Natural killer cell (primary cell): Measurements from ENCODE around the gene MED19. TPM values are rescaled to one million over a fixed set of nuclear protein-coding genes. Genes with fewer than 3 reads are reported as not detected.
A peak's percentile ranks its signal among the peaks of the same experiment; 100 is the strongest.

ENCODE experiments used
- ATAC-seq, 3 donors: fragments of 150-1000 bp in 2 of 3; fragments of 200-7000 bp in 1 of 3; cut with Tn5 transposase; 1 replicate in 1 of 3; 2 replicates in 2 of 3; pipeline ENCODE4 v1.10.0; 2021; ENCODE audit warnings: mild to moderate bottlenecking in 2 of 3, moderate library complexity in 2 of 3
- DNase-seq, 2 donors: peaks; one replicate each; pipeline versions ENCODE4 v3.0.0 to v3.0.0-alpha.2; 2013 to 2021; ENCODE audit warnings: mixed read lengths in 1 of 2
- H3K27ac ChIP-seq: one replicate; pipeline ENCODE4 v1.5.1; 2013; ENCODE audit warnings: mild to moderate bottlenecking, low read length
- H3K27me3 ChIP-seq: one replicate; pipeline ENCODE4 v1.6.1; 2013; ENCODE audit warnings: low read length; ENCODE audit not compliant: control insufficient read depth, insufficient read depth
- H3K36me3 ChIP-seq: one replicate; pipeline ENCODE4 v1.6.1; 2013; ENCODE audit warnings: low read length; ENCODE audit not compliant: control insufficient read depth, insufficient read depth
- H3K4me1 ChIP-seq: one replicate; pipeline ENCODE4 v1.6.1; 2013; ENCODE audit warnings: low read length; ENCODE audit not compliant: control insufficient read depth, insufficient read depth
- H3K4me3 ChIP-seq: one replicate; pipeline ENCODE4 v1.5.1; 2013; ENCODE audit warnings: low read length
- H3K9me3 ChIP-seq: one replicate; pipeline ENCODE4 v1.6.1; 2013; ENCODE audit warnings: low read length; ENCODE audit not compliant: control insufficient read depth, insufficient read depth
- H3K27ac Mint-ChIP-seq, 2 donors: one replicate each; pipeline ENCODE4 v1.8.0; 2022; ENCODE audit warnings: mild to moderate bottlenecking in 2 of 2, mixed read lengths in 2 of 2, moderate library complexity in 1 of 2
- H3K27me3 Mint-ChIP-seq, 2 donors: one replicate each; pipeline ENCODE4 v1.8.0; 2022; ENCODE audit warnings: low read depth in 2 of 2, mixed read lengths in 2 of 2
- H3K36me3 Mint-ChIP-seq: one replicate; pipeline ENCODE4 v1.8.0; 2022; ENCODE audit warnings: mixed read lengths
- H3K4me1 Mint-ChIP-seq, 2 donors: one replicate each; pipeline ENCODE4 v1.8.0; 2022; ENCODE audit warnings: mixed read lengths in 2 of 2
- H3K4me3 Mint-ChIP-seq: one replicate; pipeline ENCODE4 v1.8.0; 2022; ENCODE audit warnings: mild to moderate bottlenecking, moderate library complexity, mixed read lengths
- H3K9me3 Mint-ChIP-seq, 2 donors: one replicate each; pipeline ENCODE4 v1.8.0; 2022; ENCODE audit warnings: mixed read lengths in 2 of 2
- WGBS: methylation state at CpG from one replicate; pipeline ENCODE4 v1.1.7; 2013; ENCODE audit warnings: missing lambda C conversion rate; ENCODE audit not compliant: insufficient coverage; 5-methylcytosine and 5-hydroxymethylcytosine counted together
- intact Hi-C: fragments of 100-400 bp; cut with micrococcal nuclease; formaldehyde crosslinking; loops from one replicate; pipeline ENCODE4 v1.14.2; 2022
- total RNA-seq, 4 donors: library from RNA; stranded (reverse); fragments of 120-200 nt in 1 of 4; gene quantifications; one replicate each; pipeline versions ENCODE4 v1.2.3 to v1.2.4, GENCODE V29; 2013 to 2022
- TF ChIP-seq, protein P1 (sequence below): fragments of 200-600 bp; IDR thresholded peaks from one replicate; pipeline ENCODE4 v1.8.0; 2022; ENCODE audit warnings: antibody characterized with exemption

The MED19 gene, protein sequence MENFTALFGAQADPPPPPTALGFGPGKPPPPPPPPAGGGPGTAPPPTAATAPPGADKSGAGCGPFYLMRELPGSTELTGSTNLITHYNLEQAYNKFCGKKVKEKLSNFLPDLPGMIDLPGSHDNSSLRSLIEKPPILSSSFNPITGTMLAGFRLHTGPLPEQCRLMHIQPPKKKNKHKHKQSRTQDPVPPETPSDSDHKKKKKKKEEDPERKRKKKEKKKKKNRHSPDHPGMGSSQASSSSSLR
- total RNA-seq, result 10 to 100 TPM; 11.0 to 15.1 (median 13.3) TPM
- 14.6 TPM for total RNA-seq (2013)

DNA sequence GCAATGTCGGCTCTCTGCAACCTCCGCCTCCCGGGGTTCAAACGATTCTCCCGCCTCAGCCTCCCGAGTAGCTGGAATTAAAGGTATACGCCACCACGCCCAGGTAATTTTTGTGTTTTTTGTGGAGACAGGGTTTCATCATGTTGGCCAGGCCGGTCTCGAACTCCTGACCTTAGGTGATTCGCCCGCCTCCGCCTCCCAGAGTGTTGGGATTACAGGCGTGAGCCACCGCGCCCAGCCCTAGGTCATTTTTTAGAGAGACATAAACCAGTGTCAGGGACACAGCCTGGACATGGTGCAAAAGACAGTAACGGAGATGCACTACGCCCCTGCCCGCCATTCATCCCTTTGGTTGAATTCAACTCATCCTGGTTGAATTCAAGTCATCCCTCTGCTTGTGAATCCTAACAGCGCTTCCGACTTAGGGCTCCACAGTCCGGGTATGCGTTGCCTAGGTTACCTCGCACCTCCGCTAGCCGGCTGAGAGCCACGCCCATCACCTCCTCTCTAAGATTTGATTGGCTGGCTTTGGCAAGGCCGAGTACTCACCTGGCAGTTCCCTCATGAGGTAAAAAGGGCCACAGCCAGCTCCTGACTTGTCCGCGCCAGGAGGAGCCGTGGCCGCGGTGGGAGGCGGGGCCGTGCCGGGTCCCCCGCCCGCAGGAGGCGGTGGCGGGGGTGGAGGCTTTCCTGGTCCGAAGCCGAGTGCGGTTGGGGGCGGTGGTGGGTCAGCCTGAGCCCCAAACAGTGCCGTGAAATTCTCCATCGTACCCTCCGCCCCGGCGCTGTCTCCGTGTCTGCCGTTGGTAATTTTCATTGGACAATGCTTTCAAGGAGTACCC lies at the start of gene MED19:
Gene MED19, minus strand, starts transcription at position 802 of the 842 bp plus-strand sequence. Its CDS starts 36 bp downstream, at position 766.
- no peaks in the 10 kb centered on the region for H3K9me3 Mint-ChIP-seq
- TF ChIP-seq, protein P1, sequence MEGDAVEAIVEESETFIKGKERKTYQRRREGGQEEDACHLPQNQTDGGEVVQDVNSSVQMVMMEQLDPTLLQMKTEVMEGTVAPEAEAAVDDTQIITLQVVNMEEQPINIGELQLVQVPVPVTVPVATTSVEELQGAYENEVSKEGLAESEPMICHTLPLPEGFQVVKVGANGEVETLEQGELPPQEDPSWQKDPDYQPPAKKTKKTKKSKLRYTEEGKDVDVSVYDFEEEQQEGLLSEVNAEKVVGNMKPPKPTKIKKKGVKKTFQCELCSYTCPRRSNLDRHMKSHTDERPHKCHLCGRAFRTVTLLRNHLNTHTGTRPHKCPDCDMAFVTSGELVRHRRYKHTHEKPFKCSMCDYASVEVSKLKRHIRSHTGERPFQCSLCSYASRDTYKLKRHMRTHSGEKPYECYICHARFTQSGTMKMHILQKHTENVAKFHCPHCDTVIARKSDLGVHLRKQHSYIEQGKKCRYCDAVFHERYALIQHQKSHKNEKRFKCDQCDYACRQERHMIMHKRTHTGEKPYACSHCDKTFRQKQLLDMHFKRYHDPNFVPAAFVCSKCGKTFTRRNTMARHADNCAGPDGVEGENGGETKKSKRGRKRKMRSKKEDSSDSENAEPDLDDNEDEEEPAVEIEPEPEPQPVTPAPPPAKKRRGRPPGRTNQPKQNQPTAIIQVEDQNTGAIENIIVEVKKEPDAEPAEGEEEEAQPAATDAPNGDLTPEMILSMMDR, result no peak
- peak within 1 kb of the TSS; percentile 73 for H3K27ac ChIP-seq
- no peaks in the 10 kb centered on the region for H3K9me3 ChIP-seq
- peaks cover 19% of the 10 kb centered on the region for H3K4me1 ChIP-seq
- no peaks in the 10 kb centered on the region for H3K36me3 Mint-ChIP-seq
- peak within 1 kb of the TSS; percentile 93 to 94 for H3K27ac Mint-ChIP-seq
- intact Hi-C loops, result loop anchor here (1.0 to 2.0 kb wide), 7 partner anchors 30 to 867 kb away; partner anchors contain the start of genes CLP1, SELENOH, TIMM10 and ZFP91
- DNase-seq, result peak; percentile 70 to 89
- H3K4me3 ChIP-seq, result peak within 1 kb of the TSS; percentile 72
- H3K36me3 ChIP-seq, result no peaks in the 10 kb centered on the region
- peak; percentile 32 to 53 (median 43) for ATAC-seq
- peak within 1 kb of the TSS; percentile 96 for H3K4me3 Mint-ChIP-seq
- peaks cover 36 to 41% of the 10 kb centered on the region in 2 donors for H3K4me1 Mint-ChIP-seq
- H3K27me3 Mint-ChIP-seq, result no peaks in the 10 kb centered on the region
- no peaks in the 10 kb centered on the region for H3K27me3 ChIP-seq
- 13% methylated on average over 51 of the region's 51 CpGs for WGBS

DNA sequence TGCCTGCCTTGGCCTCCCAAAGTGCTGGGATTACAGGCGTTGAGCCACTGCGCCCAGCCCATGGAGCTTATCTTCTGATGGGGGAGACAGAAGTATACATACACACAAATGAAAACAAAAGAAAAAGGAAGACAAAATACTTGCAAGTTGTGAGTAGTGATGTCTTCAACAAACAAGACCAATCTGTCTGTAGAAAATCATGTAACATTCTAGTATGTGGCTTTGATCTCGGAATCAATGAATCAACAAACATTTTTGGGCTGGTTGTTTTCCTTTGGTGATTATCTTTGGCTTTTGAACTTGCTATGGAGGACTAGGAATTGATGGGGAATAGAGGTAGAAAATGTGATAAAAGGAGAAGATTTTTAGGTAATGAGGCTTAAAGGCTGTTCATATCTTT lies 46.2 kb upstream of the MED19 start:
- intact Hi-C loops, result no loop called here
- H3K27ac ChIP-seq, result no peak overlapping the region
- no peaks in the 10 kb centered on the region for H3K36me3 ChIP-seq
- DNase-seq (no peak), ATAC-seq (no peak)
- Mint-ChIP-seq H3K4me1 (peaks cover 5 to 11% of the 10 kb centered on the region in 2 donors), H3K9me3 (no peaks in the 10 kb centered on the region), H3K27ac (no peak overlapping the region), H3K4me3 (no peak overlapping the region), H3K27me3 (peaks cover 8 to 18% of the 10 kb centered on the region in 2 donors), H3K36me3 (no peaks in the 10 kb centered on the region)
- no peaks in the 10 kb centered on the region for H3K27me3 ChIP-seq
- TF ChIP-seq, protein P1, result no peak
- H3K4me3 ChIP-seq, result no peak overlapping the region
- H3K9me3 ChIP-seq, result no peaks in the 10 kb centered on the region
- 95% methylated on average over 1 of the region's 3 CpGs for WGBS
- no peaks in the 10 kb centered on the region for H3K4me1 ChIP-seq

DNA sequence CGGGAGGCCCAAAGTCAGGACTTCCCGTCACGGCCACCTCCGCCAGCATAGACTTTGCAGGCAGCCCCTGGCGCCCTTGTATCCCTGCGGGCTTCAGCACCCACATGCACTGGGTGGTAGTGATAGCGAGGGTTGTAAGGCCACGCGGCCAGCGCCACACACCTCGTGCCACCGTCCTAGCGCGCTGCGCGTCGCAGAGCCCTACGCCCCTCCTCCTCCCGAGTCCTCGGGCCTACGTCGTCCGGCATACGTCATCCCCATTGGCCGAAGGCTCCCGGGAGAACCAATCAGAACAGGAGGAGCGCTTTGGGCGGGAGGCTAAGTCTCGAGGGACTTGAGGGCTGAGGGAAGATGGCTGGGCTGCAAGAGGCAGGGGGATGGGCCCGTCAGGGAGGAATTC lies 40.9 kb upstream of the MED19 start:
- intact Hi-C loops, result no loop called here
- no peak overlapping the region for H3K27ac ChIP-seq
- 96% methylated on average over 30 of the region's 30 CpGs for WGBS
- no peaks in the 10 kb centered on the region for H3K36me3 ChIP-seq
- H3K27ac Mint-ChIP-seq, result no peak overlapping the region
- no peaks in the 10 kb centered on the region for H3K9me3 ChIP-seq
- H3K4me3 Mint-ChIP-seq, result no peak overlapping the region
- H3K27me3 ChIP-seq, result no peaks in the 10 kb centered on the region
- no peaks in the 10 kb centered on the region for H3K27me3 Mint-ChIP-seq
- no peaks in the 10 kb centered on the region for H3K4me1 Mint-ChIP-seq
- TF ChIP-seq, protein P1, result no peak
- DNase-seq (no peak), ATAC-seq (no peak)
- H3K36me3 Mint-ChIP-seq, result no peaks in the 10 kb centered on the region
- no peak overlapping the region for H3K4me3 ChIP-seq
- no peaks in the 10 kb centered on the region for H3K4me1 ChIP-seq
- no peaks in the 10 kb centered on the region for H3K9me3 Mint-ChIP-seq
